HG02588 (cell line): Measurements from ENCODE around the gene MAT2A.
"Not testable (repeated sequence)": the region's sequence is repeated elsewhere in the genome, so short reads cannot be mapped to it uniquely, and the experiment has no call there.

Source experiments
- ATAC-seq: cut with Tn5 transposase; IDR thresholded peaks from one replicate; pipeline ENCODE4 v1.9.1; 2021; ENCODE audit warnings: mild to moderate bottlenecking, moderate library complexity; ENCODE audit not compliant: unreplicated experiment

Gene MAT2A

DNA sequence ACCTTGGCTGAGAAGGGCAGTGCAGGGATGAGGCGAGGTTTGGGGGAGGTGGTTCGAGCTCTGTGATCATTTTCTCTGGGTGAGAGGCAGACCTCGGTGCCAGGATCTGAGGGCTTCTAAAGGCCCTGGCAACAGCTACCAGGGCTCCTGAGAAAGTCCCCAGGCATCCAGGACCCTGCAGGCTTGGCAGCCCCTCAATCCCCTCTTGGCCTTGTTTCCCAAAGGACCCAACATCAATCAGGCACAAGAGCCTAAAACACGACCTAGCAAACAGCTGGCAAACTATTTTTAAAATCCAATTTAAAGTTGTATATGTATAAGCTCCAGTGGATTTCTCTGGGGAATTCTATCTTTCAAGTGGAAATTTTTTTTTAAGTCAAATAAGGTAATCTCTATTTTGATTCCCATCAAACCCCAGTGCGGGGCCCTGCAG is 15.0 kb upstream of the MAT2A start:
- ATAC-seq = no peak

- no peak for ATAC-seq
Observed at GRCh38 chr2:85524336-85524908, 14.5 kb upstream of the MAT2A start.

GRCh38 chr2:85525029-85525428 is 13.9 kb upstream of the MAT2A start:
- no peak for ATAC-seq

DNA sequence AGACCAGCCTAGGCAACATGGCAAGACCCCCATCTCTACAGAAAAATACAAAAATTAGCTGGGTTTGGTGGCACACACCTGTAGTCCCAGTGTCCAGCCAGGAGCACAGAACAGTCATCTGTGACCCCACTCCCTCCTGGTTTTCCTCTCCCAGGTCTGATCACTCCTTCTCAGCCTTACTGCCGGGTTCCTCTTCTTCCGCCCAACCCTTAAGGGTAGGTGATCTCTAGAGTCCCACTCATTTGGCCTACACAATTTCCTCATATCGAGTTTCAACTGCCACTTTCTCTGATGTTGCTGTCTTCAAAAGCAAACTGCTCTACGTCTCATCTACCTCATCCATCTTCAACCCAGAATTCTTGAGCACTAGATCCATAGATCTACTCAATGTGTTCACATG is 13.4 kb upstream of the MAT2A start:
- no peak for ATAC-seq

GRCh38 chr2:85527787-85528186 is 11.2 kb upstream of the MAT2A start:
- no peak for ATAC-seq

- no peak for ATAC-seq
Observed at GRCh38 chr2:85528355-85528754, 10.6 kb upstream of the MAT2A start.

DNA sequence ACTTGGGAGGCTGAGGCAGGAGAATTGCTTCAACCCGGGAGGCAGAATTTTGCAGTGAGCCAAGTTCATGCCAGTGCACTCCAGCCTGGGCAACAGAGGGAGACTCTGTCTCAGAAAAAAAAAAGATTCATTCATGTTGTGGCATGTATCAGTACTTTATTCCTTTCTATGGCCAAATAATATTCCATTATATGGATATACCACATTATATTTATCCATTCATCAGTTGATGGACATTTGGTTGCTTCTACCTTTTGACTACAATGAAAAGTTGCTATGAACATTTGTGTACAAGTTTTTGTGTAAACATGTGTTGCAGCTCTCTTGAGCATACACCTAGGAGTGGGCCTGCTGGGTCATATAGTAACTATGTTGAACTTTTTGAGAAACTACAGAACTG is 9.2 kb upstream of the MAT2A start:
- ATAC-seq = no peak

DNA sequence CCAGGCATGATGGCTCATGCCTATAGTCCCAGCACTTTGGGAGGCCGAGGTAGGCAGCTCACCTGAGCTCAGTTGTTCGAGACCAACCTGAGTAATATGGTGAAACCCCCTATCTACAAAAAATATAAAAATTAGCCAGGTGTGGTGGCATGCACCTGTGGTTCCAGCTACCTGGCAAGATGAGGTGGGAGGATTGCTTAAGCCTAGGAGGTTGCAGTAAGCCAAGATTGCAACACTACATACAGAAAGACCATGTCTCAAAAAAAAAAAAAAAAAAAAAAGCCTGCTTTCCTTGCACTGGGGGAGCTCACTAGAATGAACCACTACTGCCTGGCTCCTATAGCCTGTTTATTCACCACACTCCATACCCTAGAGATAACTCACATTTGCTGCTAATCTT is 7.4 kb upstream of the MAT2A start:
- no peak for ATAC-seq

DNA sequence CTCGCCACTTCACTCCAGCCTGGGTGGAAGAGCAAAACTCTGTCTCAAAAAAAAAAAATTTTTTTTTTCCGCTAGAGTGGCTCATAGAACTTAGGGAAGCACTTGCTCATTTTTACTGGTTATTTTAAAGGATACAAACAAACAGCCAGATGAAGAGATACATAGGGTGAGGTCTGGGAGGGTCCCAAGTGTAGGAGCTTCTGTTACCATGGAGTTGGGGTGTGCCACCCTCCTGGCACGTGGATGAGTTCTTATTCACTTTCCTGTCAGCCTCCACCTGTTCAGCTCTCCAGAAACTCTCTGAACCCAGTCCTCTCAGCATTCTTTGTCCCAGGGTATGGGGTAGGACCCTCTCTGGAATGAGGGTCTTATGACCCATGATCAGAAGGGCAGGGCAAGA is 4.9 kb upstream of the MAT2A start:
- no peak for ATAC-seq

DNA sequence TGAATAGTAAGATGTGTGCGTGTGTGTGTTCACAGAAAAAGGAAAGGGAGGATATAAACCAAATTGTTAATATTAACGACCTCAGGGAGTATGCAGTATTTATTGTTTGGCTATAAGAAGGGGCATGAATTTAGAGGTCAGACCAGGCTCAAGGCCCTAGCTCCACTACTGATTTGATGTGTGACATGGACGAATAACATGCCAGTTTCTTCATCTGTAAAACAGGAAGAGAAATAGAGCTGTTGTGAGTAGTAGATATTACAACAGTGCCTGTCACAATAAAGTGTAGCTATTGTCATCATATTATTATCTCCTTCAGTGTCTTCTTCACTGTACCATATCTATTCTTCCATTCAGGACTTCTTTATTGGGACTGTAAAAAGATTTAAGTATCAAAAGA is 4.1 kb upstream of the MAT2A start:
- no peak for ATAC-seq

DNA sequence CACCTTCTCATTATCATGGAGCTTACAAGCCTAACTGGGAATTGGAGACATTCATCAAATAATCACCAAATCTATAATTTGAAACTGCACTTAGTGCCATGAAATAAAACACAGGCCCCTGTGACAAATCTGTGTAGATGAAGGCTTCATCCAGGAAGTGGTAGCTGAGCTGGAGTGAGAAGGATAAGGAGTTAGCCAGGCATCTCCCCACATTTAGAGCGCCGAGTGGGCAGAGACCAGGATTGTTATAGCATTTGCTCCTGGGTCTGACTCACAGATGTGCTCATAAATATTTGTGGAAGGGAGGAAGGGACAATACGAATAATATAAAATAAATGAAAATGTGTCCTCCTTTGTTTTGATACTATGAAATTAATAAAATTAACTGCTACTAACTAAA is 2.5 kb upstream of the MAT2A start:
- no peak for ATAC-seq

GRCh38 chr2:85537600-85538506 is 1.1 kb upstream of the MAT2A start:
- ATAC-seq = no peak

DNA sequence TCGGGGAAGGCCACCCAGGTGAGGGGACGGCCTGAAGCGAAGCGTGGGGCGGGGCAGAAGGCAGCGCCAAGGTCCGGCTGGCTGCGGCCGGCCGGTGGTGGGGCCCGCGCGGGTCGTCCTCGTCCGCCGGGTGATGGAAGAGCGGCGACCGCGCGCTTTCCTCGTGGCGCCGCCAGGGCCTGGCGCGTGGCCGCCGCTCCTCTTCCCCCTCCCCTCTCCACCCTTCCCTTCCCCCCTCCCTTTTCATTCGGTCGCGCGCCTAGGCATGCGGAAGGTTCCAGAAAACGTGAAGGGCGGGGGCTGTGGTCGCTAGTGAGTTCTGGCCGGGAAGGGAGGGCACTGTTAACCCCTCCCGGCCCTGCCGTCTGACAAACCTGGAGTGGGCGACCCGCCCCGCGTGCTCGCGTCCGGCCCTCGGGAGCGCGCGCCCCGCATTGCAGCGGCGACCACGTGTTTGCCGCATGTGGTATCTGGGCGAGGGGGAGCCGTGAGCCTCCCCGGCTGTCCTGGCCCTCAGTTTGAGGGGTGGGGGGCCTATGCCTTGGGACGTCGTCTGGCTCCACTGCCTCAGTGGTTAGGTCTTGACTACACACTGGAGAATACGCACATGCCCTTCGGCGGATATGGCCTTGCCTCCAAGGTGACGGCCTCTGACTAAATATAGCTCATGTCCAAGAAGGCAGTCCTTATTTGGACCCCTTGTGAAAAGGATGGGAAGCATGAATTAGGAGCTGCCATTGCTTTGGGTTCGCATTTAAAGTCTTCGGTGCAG is 579 bp downstream of the MAT2A start:
- peak; percentile 26 for ATAC-seq

DNA sequence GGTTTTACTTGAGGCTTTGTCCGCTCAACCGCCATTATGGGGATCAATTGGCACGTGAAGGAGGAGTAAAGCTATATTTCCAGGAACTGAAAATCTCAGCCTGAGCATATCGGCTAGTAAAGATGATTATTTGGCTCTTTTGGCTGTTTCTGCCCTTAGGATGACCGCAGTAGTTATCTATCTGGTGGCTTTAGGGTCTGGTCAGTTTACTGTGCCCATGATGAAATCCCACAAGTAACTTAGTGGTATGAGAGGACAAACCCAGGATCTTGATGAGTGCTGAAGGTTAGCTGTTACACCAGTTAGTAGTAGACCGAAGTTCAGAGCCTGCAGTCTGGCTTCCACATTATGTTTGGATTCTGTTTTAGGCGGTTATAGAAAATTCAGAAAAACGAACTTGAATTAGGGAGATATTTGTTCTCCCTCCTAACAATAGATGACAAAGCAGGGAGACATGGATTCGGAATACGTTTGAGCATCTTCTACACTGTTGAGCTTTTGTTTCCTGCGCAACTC is 1.2 kb downstream of the MAT2A start:
- ATAC-seq = no peak

DNA sequence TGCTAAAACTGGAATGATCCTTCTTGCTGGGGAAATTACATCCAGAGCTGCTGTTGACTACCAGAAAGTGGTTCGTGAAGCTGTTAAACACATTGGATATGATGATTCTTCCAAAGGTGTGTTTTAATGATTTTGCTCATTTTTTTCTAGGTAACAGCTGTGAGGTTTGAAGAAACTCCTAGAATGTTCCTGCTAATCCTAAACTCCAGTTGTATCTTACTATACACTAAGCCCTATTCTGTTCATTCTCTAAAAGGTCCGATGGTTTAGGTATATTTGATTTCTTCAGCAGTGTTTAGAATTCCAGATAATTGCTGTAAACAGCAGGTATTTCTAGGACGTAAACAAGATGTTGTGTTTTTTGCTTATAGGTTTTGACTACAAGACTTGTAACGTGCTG is 2.3 kb downstream of the MAT2A start:
- ATAC-seq = no peak

- no peak for ATAC-seq
Observed at GRCh38 chr2:85541753-85542457, 2.9 kb downstream of the MAT2A start.

DNA sequence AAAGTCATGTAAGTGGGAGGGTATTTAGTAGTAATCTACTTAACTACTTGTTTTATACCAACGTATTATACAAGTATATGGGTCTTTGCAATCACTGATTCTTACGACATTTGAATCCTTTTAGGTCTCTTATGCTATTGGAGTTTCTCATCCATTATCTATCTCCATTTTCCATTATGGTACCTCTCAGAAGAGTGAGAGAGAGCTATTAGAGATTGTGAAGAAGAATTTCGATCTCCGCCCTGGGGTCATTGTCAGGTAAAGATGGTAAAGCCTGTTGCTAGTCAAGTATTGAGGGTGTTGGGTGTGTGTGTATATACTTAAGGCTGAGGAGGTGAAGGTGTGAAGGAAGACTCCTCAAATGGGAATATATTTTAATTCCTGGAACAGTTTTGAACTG is 3.8 kb downstream of the MAT2A start:
- no peak for ATAC-seq

- not testable (repeated sequence) for ATAC-seq
Observed at GRCh38 chr2:85544254-85544691, 5.3 kb downstream of the MAT2A start.

GRCh38 chr2:85544915-85545779 is 6.2 kb downstream of the MAT2A start:
- ATAC-seq = not testable (repeated sequence)

DNA sequence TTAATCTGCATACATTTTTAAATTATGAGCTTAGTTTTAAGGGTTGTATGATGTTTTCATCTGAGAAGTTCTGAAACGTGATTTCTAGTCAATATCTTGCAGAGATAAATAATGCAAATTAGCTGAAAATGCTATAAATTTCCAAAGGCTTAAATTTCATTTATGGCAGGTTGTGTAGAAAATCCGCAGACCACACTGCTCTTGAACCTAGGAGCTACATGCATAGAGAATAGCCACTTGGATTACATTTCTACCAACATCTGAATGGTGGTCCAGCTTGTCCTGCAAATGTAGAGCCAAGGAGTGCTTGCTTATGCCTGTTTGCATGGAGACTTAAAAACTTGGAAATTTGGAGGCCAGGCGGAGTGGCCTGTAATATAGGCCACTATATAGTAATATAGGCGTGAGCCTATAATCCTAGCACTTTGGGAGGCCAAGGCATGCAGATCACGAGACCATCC is 6.8 kb downstream of the MAT2A start:
- no peak for ATAC-seq
